ENCODE data around the gene RNF207. TPM values are rescaled to one million over a fixed set of nuclear protein-coding genes. Genes with fewer than 3 reads are reported as not detected.

Gene RNF207
- total RNA-seq, 2 donors from 2014 or later = 4.8 to 7.7 TPM

DNA sequence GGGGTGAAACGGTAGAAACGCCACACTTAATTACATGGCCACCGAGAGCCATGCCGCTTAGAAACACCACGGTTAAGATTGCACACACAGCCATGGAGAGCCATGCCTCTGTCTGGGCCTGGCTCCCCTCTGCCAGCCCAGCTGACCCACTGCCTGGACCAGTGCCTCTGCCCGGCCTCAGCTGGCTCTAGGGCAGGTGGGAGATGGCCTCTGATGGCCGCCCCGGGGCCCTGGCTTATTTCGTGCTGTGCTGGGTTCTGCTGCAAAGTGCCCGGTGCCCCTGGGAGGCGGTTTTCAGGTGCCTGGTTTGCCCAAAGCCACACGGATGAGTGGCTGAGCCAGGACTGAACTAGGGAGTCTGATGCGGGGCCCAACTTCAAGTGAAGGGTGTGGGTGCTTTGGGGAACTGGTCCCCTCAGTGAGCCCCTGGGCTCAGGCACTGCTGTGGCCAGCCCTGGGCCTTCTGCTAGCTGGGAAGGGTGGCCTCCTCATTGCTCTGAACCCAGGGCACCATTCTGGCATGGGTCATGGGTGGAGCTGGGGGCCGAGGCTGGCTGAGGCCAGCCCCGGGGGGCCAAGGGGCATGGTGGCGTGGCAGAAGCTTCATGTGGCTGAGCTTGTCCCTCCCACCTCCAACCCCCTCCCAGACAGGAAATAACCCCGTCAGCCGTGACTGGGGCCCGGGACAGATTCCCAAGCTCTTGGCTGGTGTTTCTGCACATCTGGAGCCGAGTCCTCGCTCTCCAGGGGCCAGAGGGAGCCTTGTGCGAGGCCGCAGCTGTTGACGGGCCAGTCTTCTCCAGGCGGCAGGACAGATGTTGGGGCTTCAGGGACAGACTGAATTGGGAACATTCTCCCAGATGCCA is 56.9 kb downstream of the RNF207 start:
- Histone ChIP-seq H3K36me3 (ENCODE audit: control insufficient read depth, insufficient read depth, low read length) (no peaks in the 10 kb centered on the region), H3K9me3 (ENCODE audit: control insufficient read depth, low read length) (no peaks in the 10 kb centered on the region), H3K4me1 (ENCODE audit: control insufficient read depth, insufficient read depth, low read length) (no peaks in the 10 kb centered on the region), H3K9ac (ENCODE audit: extremely low read depth, low read length, poor library complexity, severe bottlenecking) (no peak overlapping the region), H3K27ac (ENCODE audit: low read depth, low read length) (no peak overlapping the region), H3K4me3 (ENCODE audit: low read length) (no peak overlapping the region), H3K27me3 (ENCODE audit: control insufficient read depth, insufficient read depth, low read length, poor library complexity, severe bottlenecking) (peaks cover 33% of the 10 kb centered on the region)
- H3K4me1 Mint-ChIP-seq = peaks cover 3% of the 10 kb centered on the region
- TF ChIP-seq, protein P1, sequence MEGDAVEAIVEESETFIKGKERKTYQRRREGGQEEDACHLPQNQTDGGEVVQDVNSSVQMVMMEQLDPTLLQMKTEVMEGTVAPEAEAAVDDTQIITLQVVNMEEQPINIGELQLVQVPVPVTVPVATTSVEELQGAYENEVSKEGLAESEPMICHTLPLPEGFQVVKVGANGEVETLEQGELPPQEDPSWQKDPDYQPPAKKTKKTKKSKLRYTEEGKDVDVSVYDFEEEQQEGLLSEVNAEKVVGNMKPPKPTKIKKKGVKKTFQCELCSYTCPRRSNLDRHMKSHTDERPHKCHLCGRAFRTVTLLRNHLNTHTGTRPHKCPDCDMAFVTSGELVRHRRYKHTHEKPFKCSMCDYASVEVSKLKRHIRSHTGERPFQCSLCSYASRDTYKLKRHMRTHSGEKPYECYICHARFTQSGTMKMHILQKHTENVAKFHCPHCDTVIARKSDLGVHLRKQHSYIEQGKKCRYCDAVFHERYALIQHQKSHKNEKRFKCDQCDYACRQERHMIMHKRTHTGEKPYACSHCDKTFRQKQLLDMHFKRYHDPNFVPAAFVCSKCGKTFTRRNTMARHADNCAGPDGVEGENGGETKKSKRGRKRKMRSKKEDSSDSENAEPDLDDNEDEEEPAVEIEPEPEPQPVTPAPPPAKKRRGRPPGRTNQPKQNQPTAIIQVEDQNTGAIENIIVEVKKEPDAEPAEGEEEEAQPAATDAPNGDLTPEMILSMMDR (conservative IDR thresholded peaks at IDR 0.05) = no peak
- H3K27me3 Mint-ChIP-seq (ENCODE audit: insufficient read depth) = peaks cover 35% of the 10 kb centered on the region
- H3K4me3 Mint-ChIP-seq = no peak overlapping the region
- no peak for DNase-seq
- H3K9me3 Mint-ChIP-seq = no peaks in the 10 kb centered on the region
- no peak overlapping the region for H3K27ac Mint-ChIP-seq
- 84 to 90% methylated on average over 12 to 25 of the region's 25 CpGs for WGBS, 2 experiments (ENCODE audit: insufficient coverage in 1 of 2, insufficient read length in 1 of 2)
- H3K36me3 Mint-ChIP-seq (ENCODE audit: low read depth) = no peaks in the 10 kb centered on the region

DNA sequence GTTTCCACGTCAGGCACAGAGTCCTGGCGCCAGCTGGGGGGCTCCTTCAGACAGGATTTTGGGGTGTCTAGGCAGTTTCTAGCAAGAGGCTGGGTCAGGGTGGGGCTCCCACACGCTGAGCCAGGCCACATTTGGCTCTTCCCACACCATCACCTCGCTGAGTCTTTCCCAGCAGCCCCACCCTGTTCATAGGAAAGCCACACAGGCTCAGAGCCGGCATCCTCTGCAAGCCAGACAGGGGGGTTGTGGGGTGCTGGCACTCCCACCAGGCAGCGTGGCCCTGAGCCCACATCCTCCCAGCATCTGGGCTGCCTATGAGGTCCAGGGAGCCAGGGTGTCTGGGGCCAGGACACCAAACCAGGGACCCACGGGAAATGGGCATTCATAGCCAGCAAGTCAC is 57.8 kb downstream of the RNF207 start:
- TF ChIP-seq, protein P1 (conservative IDR thresholded peaks at IDR 0.05) = no peak
- Mint-ChIP-seq H3K27ac (no peak overlapping the region), H3K9me3 (no peaks in the 10 kb centered on the region), H3K4me1 (peaks cover 3% of the 10 kb centered on the region), H3K27me3 (ENCODE audit: insufficient read depth) (peaks cover 26% of the 10 kb centered on the region), H3K36me3 (ENCODE audit: low read depth) (no peaks in the 10 kb centered on the region), H3K4me3 (no peak overlapping the region)
- Histone ChIP-seq H3K27ac (ENCODE audit: low read depth, low read length) (no peak overlapping the region), H3K27me3 (ENCODE audit: control insufficient read depth, insufficient read depth, low read length, poor library complexity, severe bottlenecking) (peaks cover 24% of the 10 kb centered on the region), H3K4me1 (ENCODE audit: control insufficient read depth, insufficient read depth, low read length) (no peaks in the 10 kb centered on the region), H3K4me3 (ENCODE audit: low read length) (no peak overlapping the region), H3K9me3 (ENCODE audit: control insufficient read depth, low read length) (no peaks in the 10 kb centered on the region), H3K36me3 (ENCODE audit: control insufficient read depth, insufficient read depth, low read length) (no peaks in the 10 kb centered on the region), H3K9ac (ENCODE audit: extremely low read depth, low read length, poor library complexity, severe bottlenecking) (no peak overlapping the region)
- no peak for DNase-seq
- WGBS, 2 experiments (ENCODE audit: insufficient coverage in 1 of 2, insufficient read length in 1 of 2) = 86 to 96% methylated on average over 7 of the region's 7 CpGs

DNA sequence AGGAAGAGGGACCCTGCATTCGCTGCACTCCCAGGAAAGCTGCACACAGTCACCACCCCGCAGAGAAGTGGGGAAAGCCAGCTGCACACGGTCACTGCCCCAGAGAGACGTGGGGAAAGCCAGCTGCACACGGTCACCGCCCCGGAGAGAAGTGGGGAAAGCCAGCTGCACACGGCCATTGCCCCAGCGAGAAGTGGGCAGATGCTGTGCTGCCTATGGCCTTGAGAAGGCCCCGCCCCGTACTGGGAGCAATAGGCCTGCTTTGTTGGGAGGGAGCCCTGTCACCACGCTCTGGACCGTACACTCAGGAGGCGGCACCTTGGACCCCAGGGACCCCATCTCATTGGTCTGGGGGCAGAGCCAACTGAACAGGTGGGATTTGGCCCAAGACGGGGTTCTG is 59.2 kb downstream of the RNF207 start:
- Mint-ChIP-seq H3K36me3 (ENCODE audit: low read depth) (no peaks in the 10 kb centered on the region), H3K27me3 (ENCODE audit: insufficient read depth) (peaks cover 14% of the 10 kb centered on the region), H3K4me1 (peaks cover 6% of the 10 kb centered on the region), H3K9me3 (no peaks in the 10 kb centered on the region), H3K27ac (no peak overlapping the region), H3K4me3 (no peak overlapping the region)
- H3K4me3 ChIP-seq (ENCODE audit: low read length) = no peak overlapping the region
- H3K27me3 ChIP-seq (ENCODE audit: control insufficient read depth, insufficient read depth, low read length, poor library complexity, severe bottlenecking) = peaks cover 11% of the 10 kb centered on the region
- TF ChIP-seq, protein P1 (conservative IDR thresholded peaks at IDR 0.05) = no peak
- no peak overlapping the region for H3K27ac ChIP-seq (ENCODE audit: low read depth, low read length)
- WGBS, 2 experiments (ENCODE audit: insufficient coverage in 1 of 2, insufficient read length in 1 of 2) = 91 to 93% methylated on average over 8 to 15 of the region's 15 CpGs
- no peak overlapping the region for H3K9ac ChIP-seq (ENCODE audit: extremely low read depth, low read length, poor library complexity, severe bottlenecking)
- H3K9me3 ChIP-seq (ENCODE audit: control insufficient read depth, low read length) = no peaks in the 10 kb centered on the region
- no peaks in the 10 kb centered on the region for H3K36me3 ChIP-seq (ENCODE audit: control insufficient read depth, insufficient read depth, low read length)
- no peak for DNase-seq
- peaks cover 4% of the 10 kb centered on the region for H3K4me1 ChIP-seq (ENCODE audit: control insufficient read depth, insufficient read depth, low read length)

All from endodermal cell (in vitro differentiated cells).